Activated CD4-positive, alpha-beta T cell treated with anti-CD3 and anti-CD28 coated beads for 1 hour (primary cell): ENCODE measurements around the gene EXT2.

Experiments
- DNase-seq: peaks from one replicate; pipeline ENCODE4 v3.0.0-alpha.2; 2020

The EXT2 gene

GRCh38 chr11:44248109-44248508 lies 152.6 kb downstream of the EXT2 start:
- DNase-seq = no peak

DNA sequence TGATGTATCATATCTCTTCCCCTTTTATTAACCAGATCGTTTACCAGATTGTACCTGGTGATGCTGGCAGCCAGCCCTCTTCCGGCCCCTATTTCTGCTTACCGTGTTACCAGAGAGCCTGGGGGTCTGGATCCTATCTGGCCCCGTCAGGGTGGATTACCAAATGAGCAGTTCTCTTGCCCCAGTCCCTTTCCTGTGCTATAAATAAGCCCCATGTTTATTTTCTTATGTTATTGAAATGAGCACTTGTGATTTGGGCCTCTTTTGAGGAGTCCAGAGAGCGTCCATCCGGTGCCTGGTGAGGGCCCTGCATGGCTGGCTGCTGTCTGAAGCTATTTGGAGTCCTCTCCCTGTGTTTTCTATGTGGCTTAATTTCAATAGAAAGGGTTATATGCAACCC lies 154.9 kb downstream of the EXT2 start:
- no peak for DNase-seq

GRCh38 chr11:44252999-44253602 lies 157.6 kb downstream of the EXT2 start:
- DNase-seq = no peak

DNA sequence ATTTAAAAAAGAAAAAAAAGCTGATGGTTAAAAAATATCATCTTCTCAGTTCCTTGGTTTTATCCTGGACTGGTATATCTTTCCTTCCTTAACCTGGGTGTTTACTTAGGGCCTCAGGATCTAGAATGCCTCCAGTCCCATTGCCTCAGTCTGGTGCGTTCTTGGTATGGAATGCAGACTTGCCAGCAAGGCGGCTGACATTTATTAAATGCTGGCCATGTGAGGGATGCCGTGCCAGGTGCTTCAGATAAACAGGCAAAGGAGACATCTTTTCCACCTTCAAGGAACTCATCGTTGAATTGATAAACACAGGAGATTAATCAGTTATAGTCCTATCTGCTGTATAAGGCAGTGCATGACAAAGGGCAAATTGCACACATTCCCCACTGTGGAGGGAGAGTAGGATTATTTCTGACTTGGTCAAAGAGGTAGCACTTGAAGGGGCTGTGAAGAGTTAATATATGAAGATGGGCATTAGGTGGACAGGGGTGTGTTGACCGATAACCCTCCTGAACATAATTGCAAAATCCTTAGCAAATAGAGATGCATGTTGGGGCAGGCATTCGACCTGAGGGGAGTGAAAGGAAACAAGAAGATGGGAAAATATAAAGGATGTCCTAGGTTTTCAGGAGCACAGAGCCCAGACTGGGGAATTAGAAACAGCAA lies 160.1 kb downstream of the EXT2 start:
- no peak for DNase-seq

GRCh38 chr11:44256673-44257291 lies 161.3 kb downstream of the EXT2 start:
- no peak for DNase-seq

DNA sequence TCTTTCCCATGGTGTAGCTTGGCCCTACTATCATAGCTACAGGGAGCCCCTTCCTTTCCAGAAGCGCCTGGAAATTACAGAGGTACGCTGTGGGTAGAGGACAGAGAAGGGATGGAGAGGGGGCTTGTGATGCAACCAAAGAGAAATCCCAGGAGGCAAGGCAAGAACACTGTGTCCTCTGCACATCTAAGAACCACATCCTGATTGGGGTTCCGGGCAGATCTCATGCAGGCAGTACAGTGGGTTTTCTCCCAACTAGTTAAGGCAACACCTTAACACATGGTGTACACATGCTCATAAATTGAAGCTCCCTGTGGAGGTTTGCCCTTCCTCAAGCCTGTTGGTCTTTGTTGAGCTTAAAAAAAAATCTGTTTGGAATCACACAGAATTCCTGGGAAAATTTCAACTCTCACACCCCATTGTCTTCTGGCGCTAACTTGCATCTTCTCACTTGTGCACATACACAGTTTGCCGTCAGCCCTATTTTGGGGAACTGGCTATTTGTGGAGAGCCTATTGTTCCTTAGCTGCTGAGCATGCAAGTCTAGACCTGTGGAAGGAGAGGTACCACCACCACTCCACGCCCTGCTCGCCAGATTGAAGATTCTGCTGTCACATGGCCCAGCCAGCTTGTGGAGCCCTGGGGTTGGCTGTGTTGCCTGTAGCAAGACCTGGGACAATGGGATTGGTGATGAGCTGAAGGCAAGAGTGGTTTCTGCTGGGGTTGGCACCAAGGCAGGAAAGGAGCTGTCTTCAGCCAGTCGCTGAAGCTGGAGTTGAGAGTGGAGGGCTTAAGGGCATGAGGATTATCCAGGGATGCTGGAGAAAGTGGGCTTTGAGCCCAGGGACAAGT lies 162.1 kb downstream of the EXT2 start:
- DNase-seq = no peak

- no peak for DNase-seq
Measured at GRCh38 chr11:44258190-44258489, 162.7 kb downstream of the EXT2 start.

- no peak for DNase-seq
Measured at GRCh38 chr11:44258839-44259420, 163.5 kb downstream of the EXT2 start.

GRCh38 chr11:44260081-44260480 lies 164.6 kb downstream of the EXT2 start:
- no peak for DNase-seq

DNA sequence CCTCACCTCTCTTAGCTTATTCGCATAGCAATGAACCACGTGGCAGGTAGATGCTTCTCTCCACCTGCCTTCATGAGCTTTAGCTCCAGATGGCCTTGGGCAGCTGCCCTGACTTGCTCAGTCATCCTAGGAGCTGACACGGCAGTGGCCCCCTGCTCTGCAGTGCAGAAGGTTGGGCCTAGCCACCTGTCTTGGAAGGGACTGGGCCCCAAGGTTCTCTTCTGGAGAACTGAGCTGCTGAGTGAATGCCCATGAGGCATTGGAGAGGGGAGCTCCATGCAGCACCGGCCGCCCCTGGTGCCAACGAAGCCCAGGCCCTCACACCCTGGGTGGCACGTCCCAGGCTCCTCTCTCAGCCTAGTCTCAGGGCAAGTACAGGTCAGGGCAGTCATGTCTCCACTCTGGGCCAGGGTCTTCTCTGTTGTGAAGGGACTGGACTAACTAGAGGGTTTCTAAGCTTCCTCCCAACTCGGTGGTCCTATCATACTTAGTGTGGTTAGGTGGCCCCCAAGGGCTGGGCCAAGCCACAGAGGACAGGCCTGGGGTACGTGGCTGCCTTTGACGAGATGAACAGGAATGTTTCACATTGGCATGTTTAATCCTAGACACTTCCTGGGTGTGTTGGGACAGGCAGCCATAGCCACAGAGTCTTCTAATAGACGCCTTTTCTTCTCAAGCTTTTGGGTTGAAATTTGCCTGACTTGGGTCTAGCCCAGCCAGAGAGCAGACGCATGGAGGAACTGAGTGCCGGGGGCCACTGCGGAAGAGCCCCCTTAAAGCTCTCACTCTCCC lies 166.5 kb downstream of the EXT2 start:
- no peak for DNase-seq

- no peak for DNase-seq
Measured at GRCh38 chr11:44263738-44264437, 168.4 kb downstream of the EXT2 start.

DNA sequence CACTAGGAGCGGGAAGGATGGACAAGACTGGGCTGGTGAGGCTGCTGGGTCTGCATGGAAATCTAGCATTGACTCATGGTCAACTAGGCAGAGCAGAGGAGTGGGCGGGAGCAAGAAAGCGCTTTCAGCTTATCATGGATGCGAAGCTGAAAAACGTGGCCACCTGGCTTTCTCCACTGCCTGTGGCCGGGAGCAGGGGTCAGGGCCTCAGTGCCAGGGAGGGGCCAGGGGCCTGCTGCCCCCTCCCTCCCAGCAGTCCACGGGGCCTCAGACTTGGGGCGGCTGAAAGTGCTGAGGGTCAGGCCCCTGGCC lies 168.9 kb downstream of the EXT2 start:
- DNase-seq = no peak

GRCh38 chr11:44264761-44265160 lies 169.3 kb downstream of the EXT2 start:
- no peak for DNase-seq

DNA sequence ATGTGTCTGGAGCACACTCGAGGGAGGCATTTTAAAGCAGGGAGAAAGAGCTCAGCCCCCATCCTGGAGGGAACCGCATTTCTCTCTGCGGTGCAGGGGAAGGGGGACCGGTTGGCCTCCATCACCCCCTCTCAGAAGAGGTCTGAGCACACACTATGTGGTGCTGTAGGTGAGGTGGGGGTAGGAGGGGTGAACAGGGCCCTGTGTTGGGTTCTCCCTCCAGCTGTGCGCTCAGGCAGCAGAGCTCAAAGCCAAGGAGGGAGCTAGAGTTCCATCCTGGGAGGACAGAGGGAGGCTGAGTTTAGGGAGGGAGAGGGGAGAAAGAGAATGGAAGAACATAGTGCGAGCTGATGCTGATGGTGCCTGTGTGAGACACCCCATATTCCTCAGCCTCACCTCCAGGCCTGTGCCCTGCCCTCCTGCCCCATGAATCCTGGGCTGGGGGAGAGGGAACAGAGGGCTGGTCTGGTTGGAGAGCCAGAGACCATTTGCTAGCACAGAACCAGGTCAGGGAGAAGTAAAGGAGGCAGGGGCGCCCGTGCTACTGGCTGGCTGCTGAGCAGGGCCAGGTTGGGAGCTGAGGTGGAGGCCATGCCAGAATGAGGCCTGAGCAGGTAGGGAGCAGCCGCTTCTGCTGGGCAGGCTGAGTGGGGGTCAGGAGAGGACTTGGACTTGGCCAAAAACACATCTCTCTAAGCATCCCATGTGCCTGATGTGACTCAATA lies 170.7 kb downstream of the EXT2 start:
- DNase-seq = no peak

- DNase-seq = no peak
Measured at GRCh38 chr11:44267006-44267749, 171.7 kb downstream of the EXT2 start.

DNA sequence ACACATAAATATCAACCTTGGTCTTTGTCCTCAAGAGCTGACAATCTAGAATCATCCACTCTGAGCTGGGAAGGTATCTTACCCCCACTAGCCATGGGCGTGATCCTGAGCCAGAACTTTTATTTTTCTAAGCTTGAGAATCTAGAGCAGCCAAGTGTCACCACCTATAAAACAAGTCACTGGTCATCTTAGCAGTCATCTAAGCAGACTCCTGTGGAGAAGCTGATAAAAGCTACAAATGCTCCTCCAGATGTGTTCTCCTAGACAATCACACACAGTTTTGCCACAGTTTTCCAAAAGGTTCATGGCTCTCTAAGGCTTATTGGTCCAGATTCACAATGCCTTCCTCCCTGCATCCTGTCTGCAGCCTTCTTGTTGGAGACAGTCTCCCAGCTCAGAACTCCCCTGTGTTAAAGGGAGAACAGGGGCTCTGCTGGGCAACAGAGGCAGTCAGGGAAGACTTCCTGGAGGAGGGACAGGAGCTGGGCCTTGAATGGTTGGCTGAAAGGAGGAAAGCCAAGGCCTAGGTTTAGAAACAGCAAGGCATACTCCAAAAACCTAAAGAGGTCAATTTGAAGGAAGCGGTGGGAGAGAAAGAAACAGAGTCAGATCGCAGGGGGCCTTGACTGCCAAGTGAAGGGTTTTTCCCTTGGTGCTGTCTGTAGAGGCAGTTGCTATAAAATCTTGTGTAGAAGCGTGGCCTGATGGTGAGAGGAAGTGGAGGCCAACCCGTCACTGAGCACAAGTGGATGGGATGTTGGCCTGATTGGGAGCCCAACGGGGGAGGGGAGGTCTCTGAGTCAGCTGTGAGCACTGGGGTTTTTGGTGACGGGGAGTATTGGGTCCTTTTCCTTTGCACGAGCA lies 172.5 kb downstream of the EXT2 start:
- no peak for DNase-seq

DNA sequence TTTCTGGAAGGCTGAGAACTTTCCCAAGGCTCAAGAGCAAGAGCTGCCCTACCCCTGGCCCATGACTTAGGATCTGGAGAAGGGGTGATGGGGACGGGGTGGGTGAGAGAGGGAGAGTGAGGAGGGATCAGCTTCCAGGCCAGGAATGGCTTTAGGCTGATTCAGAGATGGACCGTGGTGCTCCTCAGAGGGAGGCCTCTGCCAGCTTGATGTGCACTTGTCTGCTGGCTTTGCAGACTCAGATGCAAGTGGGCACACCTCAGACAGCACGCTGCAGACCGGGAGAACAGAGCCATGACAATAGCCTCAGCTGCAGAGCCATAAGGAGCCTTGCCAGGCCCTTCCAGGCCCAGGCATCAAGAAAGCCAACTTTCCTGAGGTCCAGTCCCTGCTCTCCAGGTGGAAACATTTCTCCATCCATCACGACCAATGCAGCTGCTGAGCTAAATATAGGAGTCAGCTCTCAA lies 173.2 kb downstream of the EXT2 start:
- DNase-seq = no peak

GRCh38 chr11:44269369-44270351 lies 174.2 kb downstream of the EXT2 start:
- no peak for DNase-seq
